ENCODE results near the gene CEBPA. TPM values are rescaled to one million over a fixed set of nuclear protein-coding genes. Genes with fewer than 3 reads are reported as not detected.

Gene CEBPA
- total and polyA plus RNA-seq, 8 donors: 4.4 to 18.7 (median 8.2) TPM

GRCh38 chr19:33289261-33289660 lies 13.1 kb downstream of the CEBPA start:
- Histone ChIP-seq H3K4me1 (peaks cover 0 to 14% (median 7%) of the 10 kb centered on the region in 3 donors), H3K9me3 (no peaks in the 10 kb centered on the region), H3K4me3 (no peak overlapping the region), H3K36me3 (no peaks in the 10 kb centered on the region), H3K27me3 (no peaks in the 10 kb centered on the region), H3K27ac (no peak overlapping the region)
- FAIRE-seq (no peak), ATAC-seq (no peak), DNase-seq (no peak)
- intact Hi-C loops (cut with DNase I): no loop called here
- TF ChIP-seq CTCF (IDR thresholded peaks at IDR 0.05): no peak

- no peak for TF ChIP-seq CTCF (IDR thresholded peaks at IDR 0.05)
- Histone ChIP-seq H3K27me3 (no peaks in the 10 kb centered on the region), H3K36me3 (no peaks in the 10 kb centered on the region), H3K4me1 (peaks cover 0 to 11% (median 4%) of the 10 kb centered on the region in 3 donors), H3K9me3 (no peaks in the 10 kb centered on the region), H3K27ac (no peak overlapping the region), H3K4me3 (no peak overlapping the region)
- DNase-seq: no peak
- no peak for FAIRE-seq
- intact Hi-C loops (cut with DNase I): no loop called here
- WGBS, 2 donors: 73 to 77% methylated on average over 1 of the region's 1 CpG
- no peak for ATAC-seq
Measured at GRCh38 chr19:33288666-33289065, 13.7 kb downstream of the CEBPA start.

GRCh38 chr19:33287927-33288326 lies 14.4 kb downstream of the CEBPA start:
- H3K4me1 ChIP-seq: peaks cover 0 to 5% (median 0%) of the 10 kb centered on the region in 3 donors
- intact Hi-C loops (cut with DNase I): no loop called here
- TF ChIP-seq CTCF (IDR thresholded peaks at IDR 0.05): no peak
- no peaks in the 10 kb centered on the region for H3K36me3 ChIP-seq
- H3K4me3 ChIP-seq: no peak overlapping the region
- ATAC-seq (no peak), DNase-seq (no peak), FAIRE-seq (no peak)
- H3K9me3 ChIP-seq: no peaks in the 10 kb centered on the region
- H3K27me3 ChIP-seq: no peaks in the 10 kb centered on the region
- no peak overlapping the region for H3K27ac ChIP-seq

GRCh38 chr19:33287438-33287837 lies 14.9 kb downstream of the CEBPA start:
- Histone ChIP-seq H3K4me1 (peaks cover 0 to 3% (median 0%) of the 10 kb centered on the region in 3 donors), H3K27me3 (no peaks in the 10 kb centered on the region), H3K27ac (no peak overlapping the region), H3K9me3 (no peaks in the 10 kb centered on the region), H3K4me3 (no peak overlapping the region), H3K36me3 (no peaks in the 10 kb centered on the region)
- ATAC-seq (no peak), FAIRE-seq (no peak), DNase-seq (no peak)
- intact Hi-C loops (cut with DNase I): no loop called here
- 87 to 94% methylated on average over 4 of the region's 4 CpGs for WGBS, 2 donors
- no peak for TF ChIP-seq CTCF (IDR thresholded peaks at IDR 0.05)

- intact Hi-C loops (cut with DNase I): no loop called here
- H3K9me3 ChIP-seq: no peaks in the 10 kb centered on the region
- TF ChIP-seq CTCF (IDR thresholded peaks at IDR 0.05): no peak
- ATAC-seq: peak in 1 of 4 donors; percentile 44
- no peak overlapping the region for H3K27ac ChIP-seq
- H3K4me1 ChIP-seq: no peaks in the 10 kb centered on the region
- peak in 1 of 6 donors; percentile 22 for DNase-seq
- H3K36me3 ChIP-seq: no peaks in the 10 kb centered on the region
- no peak overlapping the region for H3K4me3 ChIP-seq
- no peaks in the 10 kb centered on the region for H3K27me3 ChIP-seq
- FAIRE-seq: no peak
- WGBS, 2 donors: 89 to 93% methylated on average over 12 to 13 of the region's 13 CpGs
Measured at GRCh38 chr19:33286899-33287298, 15.4 kb downstream of the CEBPA start.
